ENCODE results near the gene DHRSX.

DNA sequence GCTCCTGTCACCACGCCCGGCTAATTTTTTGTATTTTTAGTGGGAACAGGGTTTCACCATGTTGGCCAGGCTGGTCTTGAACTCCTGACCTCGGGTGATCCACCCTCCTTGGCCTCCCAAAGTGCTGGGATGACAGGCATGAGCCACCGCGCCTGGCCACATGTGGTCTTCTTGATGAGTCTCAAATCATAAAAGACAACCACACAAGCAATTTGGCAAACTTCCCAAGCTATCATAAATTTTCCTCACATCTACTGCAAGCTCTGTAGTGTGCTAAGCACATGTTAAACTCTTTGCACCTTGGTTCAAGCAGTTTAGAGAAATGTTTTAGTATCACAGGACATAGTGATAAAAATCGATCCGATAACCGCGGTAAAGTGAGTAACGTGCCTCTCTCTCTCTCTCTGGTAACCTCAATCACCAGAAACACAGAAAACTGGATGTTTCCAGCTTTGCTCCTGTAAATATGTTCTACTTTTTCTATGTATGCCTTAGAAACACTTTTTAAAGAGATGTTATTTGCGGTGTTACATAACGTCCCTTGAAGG is 256.8 kb downstream of the DHRSX start:
- TF ChIP-seq, protein P1, sequence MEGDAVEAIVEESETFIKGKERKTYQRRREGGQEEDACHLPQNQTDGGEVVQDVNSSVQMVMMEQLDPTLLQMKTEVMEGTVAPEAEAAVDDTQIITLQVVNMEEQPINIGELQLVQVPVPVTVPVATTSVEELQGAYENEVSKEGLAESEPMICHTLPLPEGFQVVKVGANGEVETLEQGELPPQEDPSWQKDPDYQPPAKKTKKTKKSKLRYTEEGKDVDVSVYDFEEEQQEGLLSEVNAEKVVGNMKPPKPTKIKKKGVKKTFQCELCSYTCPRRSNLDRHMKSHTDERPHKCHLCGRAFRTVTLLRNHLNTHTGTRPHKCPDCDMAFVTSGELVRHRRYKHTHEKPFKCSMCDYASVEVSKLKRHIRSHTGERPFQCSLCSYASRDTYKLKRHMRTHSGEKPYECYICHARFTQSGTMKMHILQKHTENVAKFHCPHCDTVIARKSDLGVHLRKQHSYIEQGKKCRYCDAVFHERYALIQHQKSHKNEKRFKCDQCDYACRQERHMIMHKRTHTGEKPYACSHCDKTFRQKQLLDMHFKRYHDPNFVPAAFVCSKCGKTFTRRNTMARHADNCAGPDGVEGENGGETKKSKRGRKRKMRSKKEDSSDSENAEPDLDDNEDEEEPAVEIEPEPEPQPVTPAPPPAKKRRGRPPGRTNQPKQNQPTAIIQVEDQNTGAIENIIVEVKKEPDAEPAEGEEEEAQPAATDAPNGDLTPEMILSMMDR (conservative IDR thresholded peaks at IDR 0.05; ENCODE audit: low read depth, low read length), result no peak
- TF ChIP-seq EZH2 (IDR thresholded peaks at IDR 0.05; ENCODE audit: low read length, unreplicated experiment), result no peak

Measured in PC-3 (cell line).